Vagina (tissue), 2 donors: ENCODE results near the gene LRRC8E.

Experiments used
- CTCF ChIP-seq, 3 experiments: fragments of 450-650 bp in 2 of 3; fragments of 200-600 bp in 1 of 3; sonication (generic) in 1 of 3; IDR thresholded peaks; one replicate each; pipeline ENCODE4 v1.5.1; 2017 to 2019; ENCODE audit warnings: antibody characterized with exemption in 3 of 3, mild to moderate bottlenecking in 2 of 3, moderate library complexity in 2 of 3
- POLR2A ChIP-seq, 2 donors: fragments of 450-650 bp; IDR thresholded peaks; one replicate each; pipeline ENCODE4 v1.6.1; 2017; ENCODE audit warnings: antibody characterized with exemption in 2 of 2, mild to moderate bottlenecking in 2 of 2, moderate library complexity in 2 of 2
- POLR2AphosphoS5 ChIP-seq, 2 donors: sonication (generic); formaldehyde crosslinking; IDR thresholded peaks; one replicate each; pipeline ENCODE4 v1.9.0; 2017; ENCODE audit warnings: antibody characterized with exemption in 2 of 2, mild to moderate bottlenecking in 2 of 2, low read depth in 1 of 2; ENCODE audit not compliant: insufficient read depth in 1 of 2

- TF ChIP-seq POLR2A (IDR thresholded peaks at IDR 0.05) (no peak), POLR2AphosphoS5 (IDR thresholded peaks at IDR 0.05; ENCODE audit: insufficient read depth in 1 of 2, low read depth in 1 of 2) (no peak), CTCF (IDR thresholded peaks at IDR 0.05) (no peak)
Observed at GRCh38 chr19:7911508-7912143, 23.3 kb downstream of the LRRC8E start.
